DND-41 (cell line): Measurements from ENCODE around the gene CCDC69.

Experiments used
- ATAC-seq: fragments of 200-7000 bp; cut with Tn5 transposase; 3 replicates; pipeline ENCODE4 v1.9.1; 2021; ENCODE audit warnings: low read depth; ENCODE audit not compliant: insufficient read depth
- DNase-seq: peaks from one replicate; pipeline ENCODE4 v3.0.0-alpha.2; 2020
- H2AFZ ChIP-seq: 2 replicates; pipeline ENCODE4 v1.6.0; 2012; ENCODE audit warnings: low read depth, low read length
- H3K27ac ChIP-seq: 2 replicates; pipeline ENCODE4 v1.5.1; 2012; ENCODE audit warnings: low read length, inconsistent platforms
- H3K27me3 ChIP-seq: fragments of 200-600 bp; sonication (generic); 2 replicates; pipeline ENCODE4 v1.6.0; 2012; ENCODE audit warnings: low read length, mild to moderate bottlenecking, inconsistent platforms; ENCODE audit not compliant: insufficient read depth, poor library complexity
- H3K36me3 ChIP-seq: 2 replicates; pipeline ENCODE4 v1.5.1; 2012; ENCODE audit warnings: low read length, inconsistent platforms; ENCODE audit not compliant: insufficient read depth
- H3K4me1 ChIP-seq: 2 replicates; pipeline ENCODE4 v1.5.1; 2012; ENCODE audit warnings: mild to moderate bottlenecking, low read length; ENCODE audit not compliant: insufficient read depth
- H3K4me2 ChIP-seq: 2 replicates; pipeline ENCODE4 v1.6.0; 2012; ENCODE audit warnings: mild to moderate bottlenecking, moderate library complexity, low read length, inconsistent platforms; ENCODE audit not compliant: insufficient read depth
- H3K4me3 ChIP-seq, 2 experiments: fragments of 200-600 bp in 1 of 2; shearing (Covaris generic) in 1 of 2; 2 replicates each; pipeline ENCODE4 v1.5.1; 2012 to 2016; ENCODE audit warnings: inconsistent platforms in 2 of 2, low read length in 2 of 2, mild to moderate bottlenecking in 2 of 2, low read depth in 1 of 2, moderate library complexity in 1 of 2
- H3K79me2 ChIP-seq: 2 replicates; pipeline ENCODE4 v1.6.0; 2012; ENCODE audit warnings: low read length, inconsistent platforms; ENCODE audit not compliant: insufficient read depth
- H3K9ac ChIP-seq: 2 replicates; pipeline ENCODE4 v1.6.0; 2012; ENCODE audit warnings: low read depth, mild to moderate bottlenecking, inconsistent platforms, low read length, moderate library complexity
- H3K9me3 ChIP-seq: 2 replicates; pipeline ENCODE4 v1.5.1; 2012; ENCODE audit warnings: low read length, moderate library complexity, mild to moderate bottlenecking, inconsistent platforms; ENCODE audit not compliant: insufficient read depth, severe bottlenecking
- H4K20me1 ChIP-seq: 2 replicates; pipeline ENCODE4 v1.6.0; 2012; ENCODE audit warnings: low read length; ENCODE audit not compliant: insufficient read depth
- CTCF ChIP-seq: IDR thresholded peaks from 2 replicates; pipeline ENCODE4 v1.5.1; 2012; ENCODE audit warnings: borderline replicate concordance, low read length, moderate library complexity, mild to moderate bottlenecking; ENCODE audit not compliant: poor library complexity, severe bottlenecking; ENCODE audit errors: extremely low read depth
- EZH2 ChIP-seq: IDR thresholded peaks from 3 replicates; pipeline ENCODE4 v1.6.1; 2012; ENCODE audit warnings: borderline replicate concordance, low read depth, mild to moderate bottlenecking, moderate library complexity, low read length, inconsistent platforms; ENCODE audit not compliant: severe bottlenecking

CCDC69 gene

GRCh38 chr5:151180291-151180690 is 43.6 kb downstream of the CCDC69 start:
- no peak overlapping the region for H3K4me3 ChIP-seq
- H3K27ac ChIP-seq = 0 out of 2 replicates have a peak overlapping the region, but pooled peaks have one; percentile 3
- no peak overlapping the region for H2AFZ ChIP-seq
- no peak overlapping the region for H3K4me2 ChIP-seq
- no peaks in the 10 kb centered on the region for H3K79me2 ChIP-seq
- H4K20me1 ChIP-seq = no peaks in the 10 kb centered on the region
- no peaks in the 10 kb centered on the region for H3K4me1 ChIP-seq
- no peak overlapping the region for H3K9ac ChIP-seq
- DNase-seq (no peak), ATAC-seq (no peak)
- TF ChIP-seq EZH2 (no peak), CTCF (no peak)
- H3K9me3 ChIP-seq = no peaks in the 10 kb centered on the region
- H3K27me3 ChIP-seq = no peaks in the 10 kb centered on the region
- no peaks in the 10 kb centered on the region for H3K36me3 ChIP-seq

DNA sequence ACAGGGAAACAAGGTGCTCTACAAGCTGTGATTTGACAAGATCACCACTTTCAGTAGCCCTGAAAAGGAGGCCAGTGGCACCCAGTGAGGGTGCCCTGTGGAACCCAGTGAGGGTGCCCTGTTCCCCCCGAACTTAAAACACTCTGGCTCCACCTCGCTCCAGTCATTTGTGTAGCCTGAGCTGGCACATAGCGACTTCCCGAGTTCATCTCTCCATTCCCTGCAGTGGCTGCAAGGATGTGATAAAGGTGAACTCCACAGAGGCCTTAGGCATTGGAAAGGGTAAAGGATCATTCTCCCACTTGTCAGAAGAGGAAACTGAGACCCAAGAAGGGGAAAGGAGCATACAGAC is 44.4 kb downstream of the CCDC69 start:
- Histone ChIP-seq H2AFZ (no peak overlapping the region), H3K4me1 (no peaks in the 10 kb centered on the region), H4K20me1 (no peaks in the 10 kb centered on the region), H3K9ac (no peak overlapping the region), H3K79me2 (no peaks in the 10 kb centered on the region), H3K27me3 (no peaks in the 10 kb centered on the region), H3K27ac (no peak overlapping the region), H3K4me2 (no peak overlapping the region), H3K4me3 (no peak overlapping the region), H3K9me3 (no peaks in the 10 kb centered on the region), H3K36me3 (no peaks in the 10 kb centered on the region)
- no peak for ATAC-seq
- DNase-seq = no peak
- TF ChIP-seq CTCF = no peak
- no peak for TF ChIP-seq EZH2

DNA sequence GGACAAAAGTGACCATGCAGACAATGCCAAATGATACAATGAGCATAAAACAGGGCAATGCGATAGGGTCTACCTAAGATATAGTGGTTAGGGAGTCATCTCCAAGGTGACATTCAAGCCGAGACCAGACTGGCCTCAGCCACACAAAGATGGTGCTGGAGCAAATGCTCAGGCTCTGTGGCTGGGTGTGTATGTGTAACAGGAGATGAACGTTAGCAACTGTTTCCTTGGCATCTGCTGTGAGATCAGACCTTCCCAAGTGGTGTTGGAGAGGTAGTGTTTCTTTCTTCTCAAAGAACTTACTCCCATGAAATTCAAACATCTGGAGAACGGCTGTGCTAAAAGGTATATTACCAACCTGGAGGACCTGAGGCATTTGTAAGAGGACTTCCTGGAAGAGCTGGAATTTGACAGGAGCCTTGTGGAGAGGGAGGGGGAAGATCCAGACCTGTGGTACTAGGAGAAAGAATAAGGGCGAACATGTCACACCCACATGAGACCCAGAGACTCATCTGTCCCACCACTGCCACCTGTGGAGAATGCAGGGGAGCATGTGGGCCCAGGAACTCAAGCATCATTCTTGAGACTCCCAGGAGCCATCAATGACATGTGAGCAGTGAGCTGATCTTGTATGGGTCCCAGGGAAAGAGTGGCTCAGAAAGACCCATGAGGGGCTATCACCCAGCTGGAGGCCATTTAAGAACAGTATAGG is 45.0 kb downstream of the CCDC69 start:
- Histone ChIP-seq H4K20me1 (no peaks in the 10 kb centered on the region), H3K79me2 (no peaks in the 10 kb centered on the region), H3K36me3 (no peaks in the 10 kb centered on the region), H3K27me3 (no peaks in the 10 kb centered on the region), H3K27ac (no peak overlapping the region), H3K4me1 (no peaks in the 10 kb centered on the region), H3K9ac (no peak overlapping the region), H2AFZ (no peak overlapping the region), H3K9me3 (no peaks in the 10 kb centered on the region), H3K4me2 (no peak overlapping the region), H3K4me3 (no peak overlapping the region)
- no peak; the same call in 2 of the 3 replicates for ATAC-seq
- TF ChIP-seq EZH2 (no peak), CTCF (peak; percentile 17)
- no peak for DNase-seq
